ENCODE measurements around the gene ARMC12.

Gene ARMC12

GRCh38 chr6:35710241-35710847 lies 26.5 kb upstream of the ARMC12 start:
- H3K27me3 Mint-ChIP-seq, result no peaks in the 10 kb centered on the region
- H3K4me1 Mint-ChIP-seq (ENCODE audit: low read depth), result peaks cover 26% of the 10 kb centered on the region
- H3K4me3 Mint-ChIP-seq, result no peak overlapping the region
- no peaks in the 10 kb centered on the region for H3K9me3 Mint-ChIP-seq (ENCODE audit: low read depth)
- no peaks in the 10 kb centered on the region for H3K36me3 Mint-ChIP-seq
- H3K27ac Mint-ChIP-seq, result peak overlapping the region; percentile 76

- H3K36me3 Mint-ChIP-seq, result no peaks in the 10 kb centered on the region
- H3K4me3 Mint-ChIP-seq, result no peak overlapping the region
- no peaks in the 10 kb centered on the region for H3K27me3 Mint-ChIP-seq
- peaks cover 40% of the 10 kb centered on the region for H3K4me1 Mint-ChIP-seq (ENCODE audit: low read depth)
- no peak overlapping the region for H3K27ac Mint-ChIP-seq
- no peaks in the 10 kb centered on the region for H3K9me3 Mint-ChIP-seq (ENCODE audit: low read depth)
These were observed 25.1 kb upstream of the ARMC12 start for GRCh38 chr6:35711731-35712130.

GRCh38 chr6:35713006-35713767 lies 23.6 kb upstream of the ARMC12 start:
- Mint-ChIP-seq H3K27me3 (no peaks in the 10 kb centered on the region), H3K36me3 (no peaks in the 10 kb centered on the region), H3K4me1 (ENCODE audit: low read depth) (peaks cover 53% of the 10 kb centered on the region), H3K9me3 (ENCODE audit: low read depth) (no peaks in the 10 kb centered on the region), H3K4me3 (no peak overlapping the region), H3K27ac (peak overlapping the region; percentile 19)

GRCh38 chr6:35716798-35717197 lies 20.0 kb upstream of the ARMC12 start:
- Mint-ChIP-seq H3K4me1 (ENCODE audit: low read depth) (peaks cover 69% of the 10 kb centered on the region), H3K4me3 (no peak overlapping the region), H3K9me3 (ENCODE audit: low read depth) (no peaks in the 10 kb centered on the region), H3K36me3 (no peaks in the 10 kb centered on the region), H3K27ac (peak overlapping the region; percentile 86), H3K27me3 (no peaks in the 10 kb centered on the region)

GRCh38 chr6:35717449-35718374 lies 19.1 kb upstream of the ARMC12 start:
- peaks cover 74% of the 10 kb centered on the region for H3K4me1 Mint-ChIP-seq (ENCODE audit: low read depth)
- peak overlapping the region; percentile 25 for H3K4me3 Mint-ChIP-seq
- peak overlapping the region; percentile 86 for H3K27ac Mint-ChIP-seq
- H3K27me3 Mint-ChIP-seq, result no peaks in the 10 kb centered on the region
- H3K9me3 Mint-ChIP-seq (ENCODE audit: low read depth), result no peaks in the 10 kb centered on the region
- no peaks in the 10 kb centered on the region for H3K36me3 Mint-ChIP-seq

- peak overlapping the region; percentile 86 for H3K27ac Mint-ChIP-seq
- no peaks in the 10 kb centered on the region for H3K9me3 Mint-ChIP-seq (ENCODE audit: low read depth)
- peak overlapping the region; percentile 70 for H3K4me3 Mint-ChIP-seq
- H3K27me3 Mint-ChIP-seq, result no peaks in the 10 kb centered on the region
- peaks cover 70% of the 10 kb centered on the region for H3K4me1 Mint-ChIP-seq (ENCODE audit: low read depth)
- H3K36me3 Mint-ChIP-seq, result no peaks in the 10 kb centered on the region
These were observed 18.5 kb upstream of the ARMC12 start for GRCh38 chr6:35718375-35718736.

- Mint-ChIP-seq H3K27me3 (no peaks in the 10 kb centered on the region), H3K36me3 (no peaks in the 10 kb centered on the region), H3K9me3 (ENCODE audit: low read depth) (no peaks in the 10 kb centered on the region), H3K4me1 (ENCODE audit: low read depth) (peaks cover 67% of the 10 kb centered on the region), H3K27ac (peak overlapping the region; percentile 86), H3K4me3 (peak overlapping the region; percentile 70)
These were observed 17.9 kb upstream of the ARMC12 start for GRCh38 chr6:35718911-35719381.

- H3K27me3 Mint-ChIP-seq, result no peaks in the 10 kb centered on the region
- H3K9me3 Mint-ChIP-seq (ENCODE audit: low read depth), result no peaks in the 10 kb centered on the region
- H3K36me3 Mint-ChIP-seq, result no peaks in the 10 kb centered on the region
- H3K4me1 Mint-ChIP-seq (ENCODE audit: low read depth), result peaks cover 72% of the 10 kb centered on the region
- peak overlapping the region; percentile 70 for H3K4me3 Mint-ChIP-seq
- H3K27ac Mint-ChIP-seq, result peak overlapping the region; percentile 86
These were observed 17.4 kb upstream of the ARMC12 start for GRCh38 chr6:35719404-35719829.

GRCh38 chr6:35719830-35720733 lies 16.8 kb upstream of the ARMC12 start:
- Mint-ChIP-seq H3K36me3 (no peaks in the 10 kb centered on the region), H3K4me3 (peak overlapping the region; percentile 70), H3K4me1 (ENCODE audit: low read depth) (peaks cover 79% of the 10 kb centered on the region), H3K27me3 (no peaks in the 10 kb centered on the region), H3K9me3 (ENCODE audit: low read depth) (no peaks in the 10 kb centered on the region), H3K27ac (peak overlapping the region; percentile 86)

- no peaks in the 10 kb centered on the region for H3K27me3 Mint-ChIP-seq
- no peak overlapping the region for H3K27ac Mint-ChIP-seq
- H3K4me1 Mint-ChIP-seq (ENCODE audit: low read depth), result peaks cover 81% of the 10 kb centered on the region
- H3K36me3 Mint-ChIP-seq, result no peaks in the 10 kb centered on the region
- no peaks in the 10 kb centered on the region for H3K9me3 Mint-ChIP-seq (ENCODE audit: low read depth)
- H3K4me3 Mint-ChIP-seq, result peak overlapping the region; percentile 44
These were observed 14.6 kb upstream of the ARMC12 start for GRCh38 chr6:35722121-35722761.

GRCh38 chr6:35723587-35723986 lies 13.2 kb upstream of the ARMC12 start:
- peaks cover 74% of the 10 kb centered on the region for H3K4me1 Mint-ChIP-seq (ENCODE audit: low read depth)
- no peaks in the 10 kb centered on the region for H3K27me3 Mint-ChIP-seq
- no peaks in the 10 kb centered on the region for H3K9me3 Mint-ChIP-seq (ENCODE audit: low read depth)
- peak overlapping the region; percentile 20 for H3K4me3 Mint-ChIP-seq
- peak overlapping the region; percentile 68 for H3K27ac Mint-ChIP-seq
- H3K36me3 Mint-ChIP-seq, result no peaks in the 10 kb centered on the region

GRCh38 chr6:35724059-35724458 lies 12.8 kb upstream of the ARMC12 start:
- Mint-ChIP-seq H3K4me3 (no peak overlapping the region), H3K9me3 (ENCODE audit: low read depth) (no peaks in the 10 kb centered on the region), H3K27ac (no peak overlapping the region), H3K36me3 (no peaks in the 10 kb centered on the region), H3K27me3 (no peaks in the 10 kb centered on the region), H3K4me1 (ENCODE audit: low read depth) (peaks cover 73% of the 10 kb centered on the region)

GRCh38 chr6:35724471-35724870 lies 12.4 kb upstream of the ARMC12 start:
- no peaks in the 10 kb centered on the region for H3K27me3 Mint-ChIP-seq
- H3K4me3 Mint-ChIP-seq, result no peak overlapping the region
- H3K4me1 Mint-ChIP-seq (ENCODE audit: low read depth), result peaks cover 73% of the 10 kb centered on the region
- no peaks in the 10 kb centered on the region for H3K9me3 Mint-ChIP-seq (ENCODE audit: low read depth)
- no peaks in the 10 kb centered on the region for H3K36me3 Mint-ChIP-seq
- H3K27ac Mint-ChIP-seq, result no peak overlapping the region

Data from activated naive CD8-positive, alpha-beta T cell (primary cell).